Lung (tissue), 10 donors: Measurements from ENCODE around the gene PGA3. TPM values are rescaled to one million over a fixed set of nuclear protein-coding genes. Genes with fewer than 3 reads are reported as not detected.
"Not testable (repeated sequence)": the region's sequence is repeated elsewhere in the genome, so short reads cannot be mapped to it uniquely, and the experiment has no call there.

Experiments
- ATAC-seq: fragments of 200-7000 bp; cut with Tn5 transposase; one replicate; pipeline ENCODE4 v1.9.1; 2020; ENCODE audit warnings: moderate number of reproducible peaks; ENCODE audit not compliant: insufficient read depth, low FRiP score
- DNase-seq, 3 donors: peaks; one replicate each; pipeline ENCODE4 v3.0.0-alpha.2; 2013 to 2017
- H3K27ac ChIP-seq, 2 donors: one replicate each; pipeline ENCODE4 v1.5.1; 2013; ENCODE audit warnings: mild to moderate bottlenecking in 2 of 2, moderate library complexity in 2 of 2, control low read depth in 1 of 2, inconsistent platforms in 1 of 2, low read depth in 1 of 2, low read length in 1 of 2
- H3K27me3 ChIP-seq, 3 donors: one replicate each; pipeline ENCODE4 v1.5.1; 2013; ENCODE audit warnings: low read length in 2 of 3; ENCODE audit not compliant: control insufficient read depth in 3 of 3, insufficient read depth in 3 of 3
- H3K36me3 ChIP-seq, 4 donors: one replicate each; pipeline ENCODE4 v1.5.1; 2013; ENCODE audit warnings: low read length in 4 of 4, mild to moderate bottlenecking in 1 of 4, moderate library complexity in 1 of 4; ENCODE audit not compliant: control insufficient read depth in 4 of 4, insufficient read depth in 4 of 4
- H3K4me1 ChIP-seq, 5 donors: one replicate each; pipeline ENCODE4 v1.5.1; 2013; ENCODE audit warnings: low read length in 5 of 5, mild to moderate bottlenecking in 2 of 5, moderate library complexity in 1 of 5; ENCODE audit not compliant: control insufficient read depth in 5 of 5, insufficient read depth in 5 of 5
- H3K4me3 ChIP-seq: one replicate; pipeline ENCODE4 v1.5.1; 2013; ENCODE audit warnings: mild to moderate bottlenecking, control low read depth, moderate library complexity
- H3K9ac ChIP-seq, 2 donors: one replicate each; pipeline ENCODE4 v1.5.1; 2013; ENCODE audit warnings: low read length in 2 of 2, control low read depth in 1 of 2; ENCODE audit not compliant: insufficient read depth in 1 of 2
- H3K9me3 ChIP-seq, 4 donors: one replicate each; pipeline ENCODE4 v1.5.1; 2013; ENCODE audit warnings: low read length in 3 of 4, mild to moderate bottlenecking in 1 of 4, moderate library complexity in 1 of 4; ENCODE audit not compliant: control insufficient read depth in 4 of 4, insufficient read depth in 3 of 4
- WGBS, 2 donors: extraction: QIAGEN DNeasy Blood & Tissue Kit; methylation state at CpG; one replicate each; pipeline ENCODE4 v1.1.7; 2013; 5-methylcytosine and 5-hydroxymethylcytosine counted together
- polyA plus RNA-seq, 2 donors: library from polyadenylated mRNA; stranded (reverse); fragments of 200-250 nt; gene quantifications; one replicate each; pipeline ENCODE4 v1.2.1, GENCODE V29; 2013
- total RNA-seq, 2 donors: library from RNA; depleted of rRNA in 1 of 2; stranded (reverse); fragments of >200 nt in 1 of 2; gene quantifications; one replicate each; pipeline ENCODE4 v1.2.1, GENCODE V29; 2014 to 2021
- donor health status: Bipolar disorder and iron deficiency.
- donor health status: healthy.
- donor health status: DM: yes; HTN: yes; CAD: no.

PGA3 gene
- total and polyA plus RNA-seq, 4 donors: 0.20 to 0.50 TPM; not detected in 2

GRCh38 chr11:61240288-61240687 lies 37.0 kb downstream of the PGA3 start:
- not testable (repeated sequence) for H3K9ac ChIP-seq, H3K9me3 ChIP-seq, H3K27ac ChIP-seq, H3K36me3 ChIP-seq, H3K4me1 ChIP-seq, DNase-seq, H3K27me3 ChIP-seq, H3K4me3 ChIP-seq, ATAC-seq
- 67 to 78% methylated on average over 8 of the region's 8 CpGs for WGBS, 2 donors

- not testable (repeated sequence) for H3K4me1 ChIP-seq, H3K27me3 ChIP-seq, DNase-seq, H3K36me3 ChIP-seq, ATAC-seq, H3K4me3 ChIP-seq, H3K9ac ChIP-seq, H3K27ac ChIP-seq, H3K9me3 ChIP-seq
- WGBS, 2 donors: no CpG with 5 or more reads among the region's 8 CpGs
Measured at GRCh38 chr11:61240875-61241274, 37.6 kb downstream of the PGA3 start, which contains the start of gene PGA5. Gene PGA5, plus strand, starts transcription at chr11:61241175. Its CDS starts 52 bp downstream, at chr11:61241227.

- not testable (repeated sequence) for H3K27me3 ChIP-seq, H3K9me3 ChIP-seq, H3K4me1 ChIP-seq, H3K36me3 ChIP-seq, DNase-seq, H3K4me3 ChIP-seq, H3K9ac ChIP-seq, H3K27ac ChIP-seq
- ATAC-seq: peak; percentile 41
- WGBS, 2 donors: no CpG with 5 or more reads among the region's 5 CpGs
Measured at GRCh38 chr11:61241526-61241925, 38.2 kb downstream of the PGA3 start.

- not testable (repeated sequence) for H3K36me3 ChIP-seq, H3K4me3 ChIP-seq, H3K9me3 ChIP-seq, H3K27me3 ChIP-seq, H3K27ac ChIP-seq, H3K9ac ChIP-seq, ATAC-seq, H3K4me1 ChIP-seq, DNase-seq
- no CpG with 5 or more reads among the region's 10 CpGs for WGBS, 2 donors
Measured at GRCh38 chr11:61245284-61245964, 42.1 kb downstream of the PGA3 start.

- H3K9me3 ChIP-seq, H3K4me3 ChIP-seq, ATAC-seq, H3K27ac ChIP-seq, H3K36me3 ChIP-seq, H3K27me3 ChIP-seq, DNase-seq, H3K4me1 ChIP-seq, H3K9ac ChIP-seq: not testable (repeated sequence)
- WGBS, 2 donors: 86 to 92% methylated on average over 9 of the region's 9 CpGs
Measured at GRCh38 chr11:61248071-61248470, 44.8 kb downstream of the PGA3 start.

GRCh38 chr11:61249201-61249600 lies 45.9 kb downstream of the PGA3 start:
- WGBS, 2 donors: 87 to 91% methylated on average over 8 of the region's 8 CpGs
- not testable (repeated sequence) for H3K27ac ChIP-seq, H3K36me3 ChIP-seq, H3K4me3 ChIP-seq, DNase-seq, H3K9ac ChIP-seq, ATAC-seq, H3K4me1 ChIP-seq, H3K27me3 ChIP-seq, H3K9me3 ChIP-seq

- H3K9ac ChIP-seq, H3K27me3 ChIP-seq, H3K27ac ChIP-seq, H3K9me3 ChIP-seq, H3K4me3 ChIP-seq, H3K36me3 ChIP-seq, H3K4me1 ChIP-seq, ATAC-seq: not testable (repeated sequence)
- 73 to 87% methylated on average over 20 of the region's 20 CpGs for WGBS, 2 donors
- peak in 2 of 3 donors; percentile 26 to 60 for DNase-seq
Measured at GRCh38 chr11:61250796-61251765, 47.8 kb downstream of the PGA3 start.

GRCh38 chr11:61252332-61252731 lies 49.0 kb downstream of the PGA3 start:
- not testable (repeated sequence) for H3K4me3 ChIP-seq, H3K36me3 ChIP-seq, H3K9ac ChIP-seq, H3K27me3 ChIP-seq, DNase-seq, H3K4me1 ChIP-seq, H3K9me3 ChIP-seq, H3K27ac ChIP-seq, ATAC-seq
- 50 to 58% methylated on average over 1 of the region's 1 CpG for WGBS, 2 donors
